CD4-positive, CD25-positive, alpha-beta regulatory T cell (primary cell): ENCODE results near the gene CYB5RL. TPM values are rescaled to one million over a fixed set of nuclear protein-coding genes. Genes with fewer than 3 reads are reported as not detected.
A peak's percentile ranks its signal among the peaks of the same experiment; 100 is the strongest.

Experiments
- ATAC-seq, 2 donors: fragments of 150-1000 bp; cut with Tn5 transposase; one replicate each; pipeline ENCODE4 v1.10.0; 2021; ENCODE audit warnings: low read depth in 2 of 2, moderate number of reproducible peaks in 2 of 2, moderate library complexity in 1 of 2
- DNase-seq, 3 donors: peaks; one replicate each; pipeline versions ENCODE4 v3.0.0 to v3.0.0-alpha.2; 2012 to 2022; ENCODE audit warnings: mixed read lengths in 1 of 3
- H3K27ac ChIP-seq: one replicate; pipeline ENCODE4 v1.7.0; 2013; ENCODE audit warnings: mild to moderate bottlenecking, low read length; ENCODE audit not compliant: insufficient read depth, poor library complexity, severe bottlenecking
- H3K27me3 ChIP-seq: one replicate; pipeline ENCODE4 v1.7.0; 2013; ENCODE audit warnings: low read length; ENCODE audit not compliant: control insufficient read depth, insufficient read depth
- H3K36me3 ChIP-seq: one replicate; pipeline ENCODE4 v1.7.0; 2013; ENCODE audit warnings: mild to moderate bottlenecking, low read length, moderate library complexity; ENCODE audit not compliant: control insufficient read depth, insufficient read depth
- H3K4me1 ChIP-seq: 2 replicates; pipeline ENCODE4 v1.7.0; 2013; ENCODE audit warnings: mild to moderate bottlenecking, low read length; ENCODE audit not compliant: insufficient read depth, control insufficient read depth, poor library complexity, severe bottlenecking
- H3K4me3 ChIP-seq: one replicate; pipeline ENCODE4 v1.7.0; 2013; ENCODE audit warnings: low read depth, mild to moderate bottlenecking, low read length, moderate library complexity
- H3K9me3 ChIP-seq, 2 experiments: 1 replicate in 1 of 2; 2 replicates in 1 of 2; pipeline ENCODE4 v1.7.0; 2013; ENCODE audit warnings: low read length in 2 of 2, mild to moderate bottlenecking in 1 of 2, moderate library complexity in 1 of 2; ENCODE audit not compliant: control insufficient read depth in 2 of 2
- H3K27ac Mint-ChIP-seq, 3 donors: one replicate each; pipeline ENCODE4 v1.8.0; 2020 to 2022; ENCODE audit warnings: mild to moderate bottlenecking in 3 of 3, mixed read lengths in 3 of 3, moderate library complexity in 2 of 3
- H3K27me3 Mint-ChIP-seq: one replicate; pipeline ENCODE4 v1.8.0; 2022; ENCODE audit warnings: mild to moderate bottlenecking, mixed read lengths
- H3K36me3 Mint-ChIP-seq: one replicate; pipeline ENCODE4 v1.8.0; 2020; ENCODE audit warnings: mixed read lengths
- H3K4me1 Mint-ChIP-seq, 4 donors: one replicate each; pipeline ENCODE4 v1.8.0; 2020 to 2022; ENCODE audit warnings: mixed read lengths in 4 of 4, mild to moderate bottlenecking in 1 of 4
- H3K4me3 Mint-ChIP-seq, 4 donors: one replicate each; pipeline ENCODE4 v1.8.0; 2020 to 2022; ENCODE audit warnings: mild to moderate bottlenecking in 4 of 4, mixed read lengths in 4 of 4, moderate library complexity in 3 of 4
- H3K9me3 Mint-ChIP-seq, 7 donors: one replicate each; pipeline ENCODE4 v1.8.0; 2020 to 2022; ENCODE audit warnings: mixed read lengths in 7 of 7, mild to moderate bottlenecking in 3 of 7, moderate library complexity in 2 of 7
- polyA plus RNA-seq, 4 donors: library from polyadenylated mRNA; unstranded; fragments of 300-500 nt; fragmentation: Illumina TruSeq; gene quantifications; one replicate each; pipeline ENCODE4 v1.2.3, GENCODE V29; 2021
- total RNA-seq: library from RNA; stranded (reverse); gene quantifications from one replicate; pipeline ENCODE4 v1.2.3, GENCODE V29; 2022

CYB5RL gene
- total and polyA plus RNA-seq, 5 donors from 2014 or later, result 1.1 to 4.8 (median 3.2) TPM

DNA sequence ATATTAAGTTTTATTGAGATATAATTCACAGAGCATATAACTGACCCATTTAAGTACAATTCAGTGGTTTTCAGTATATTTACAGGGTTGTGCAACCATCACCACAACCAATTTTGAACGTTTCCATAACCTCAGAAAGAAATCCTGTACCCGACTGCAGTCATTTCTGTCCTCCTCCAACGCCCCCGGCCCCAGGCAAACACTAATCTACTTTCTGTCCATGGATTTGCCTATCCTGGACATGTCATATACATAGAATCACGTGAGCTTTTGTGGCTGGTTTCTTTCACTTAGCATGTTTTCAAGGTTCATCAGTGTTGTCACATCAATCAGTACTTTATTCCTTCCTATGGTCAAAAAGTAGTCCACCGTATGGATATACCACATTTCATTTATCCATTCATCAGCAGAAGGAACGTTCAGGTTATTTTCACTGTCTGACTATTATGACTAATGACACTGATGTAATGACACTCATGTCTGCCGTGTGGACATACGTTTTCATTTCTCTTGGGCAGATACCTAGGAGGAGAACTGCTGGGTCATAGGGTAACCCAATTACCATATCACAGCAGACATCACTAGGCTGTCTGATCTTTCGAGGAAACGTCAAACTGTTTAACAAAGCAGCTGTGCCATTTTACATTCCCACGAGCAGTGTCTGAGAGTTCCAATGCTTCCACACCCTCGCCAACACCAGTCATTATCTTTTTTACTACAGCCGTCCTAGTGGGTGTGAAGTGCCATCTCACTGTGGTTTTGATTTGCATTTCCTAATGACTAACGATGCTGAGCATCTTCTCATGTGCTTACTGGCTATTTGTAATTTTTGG, 30.9 kb upstream of the CYB5RL start:
- peak; percentile 22 to 42 for ATAC-seq
- no peak overlapping the region for H3K4me3 Mint-ChIP-seq

DNA sequence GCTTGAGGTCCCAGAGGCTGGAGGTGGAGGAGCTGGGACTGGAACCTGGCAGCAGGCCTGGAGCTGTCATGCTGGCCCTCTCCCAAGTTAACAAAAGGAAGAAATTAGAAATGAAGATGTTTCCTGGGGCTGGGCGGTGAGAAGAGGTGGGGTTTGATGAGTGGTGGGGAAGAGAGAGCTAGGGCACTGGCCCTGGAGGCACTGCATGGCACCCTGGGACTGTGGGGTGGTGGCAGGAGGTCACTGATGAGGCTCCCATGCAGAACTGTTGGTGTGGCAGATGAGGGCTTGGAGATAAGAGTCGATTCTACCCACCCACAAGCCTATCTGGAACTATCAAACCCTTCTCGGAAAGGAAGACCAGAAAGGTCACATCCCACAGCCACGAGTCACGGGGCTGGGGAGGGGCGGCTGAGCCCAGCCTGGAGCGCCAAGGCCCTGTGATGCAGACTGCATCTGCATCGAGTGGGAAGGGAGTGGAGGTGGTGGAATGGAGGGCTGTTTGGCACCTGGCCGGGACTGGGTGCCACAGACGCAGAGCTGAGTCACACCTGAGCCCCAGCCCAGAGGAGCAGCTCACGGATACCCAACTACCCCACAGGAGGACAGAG, 29.6 kb upstream of the CYB5RL start:
- Mint-ChIP-seq H3K27ac (peak overlapping the region in 1 of 3 donors; percentile 80), H3K9me3 (no peaks in the 10 kb centered on the region), H3K4me1 (peaks cover 0 to 11% (median 11%) of the 10 kb centered on the region in 4 donors), H3K4me3 (peak overlapping the region in 1 of 4 donors; percentile 39), H3K27me3 (no peaks in the 10 kb centered on the region), H3K36me3 (peaks cover 8% of the 10 kb centered on the region)
- ATAC-seq, result peak; percentile 26 to 31
- Histone ChIP-seq H3K27me3 (no peaks in the 10 kb centered on the region), H3K27ac (no peak overlapping the region), H3K4me3 (no peak overlapping the region), H3K36me3 (peaks cover 2% of the 10 kb centered on the region), H3K4me1 (no peaks in the 10 kb centered on the region), H3K9me3 (no peaks in the 10 kb centered on the region)
- peak in 1 of 3 donors; percentile 66 for DNase-seq

More for the DNA sequence above, 30.9 kb upstream of the CYB5RL start:
- Mint-ChIP-seq H3K36me3 (peaks cover 9% of the 10 kb centered on the region), H3K27ac (peak overlapping the region in 2 of 3 donors; percentile 7 to 59), H3K4me1 (peaks cover 0 to 11% (median 11%) of the 10 kb centered on the region in 4 donors), H3K9me3 (no peaks in the 10 kb centered on the region), H3K27me3 (no peaks in the 10 kb centered on the region)
- Histone ChIP-seq H3K4me1 (no peaks in the 10 kb centered on the region), H3K27me3 (no peaks in the 10 kb centered on the region), H3K9me3 (no peaks in the 10 kb centered on the region), H3K4me3 (no peak overlapping the region), H3K27ac (no peak overlapping the region), H3K36me3 (no peaks in the 10 kb centered on the region)
- DNase-seq, result peak in 1 of 3 donors; percentile 45

DNA sequence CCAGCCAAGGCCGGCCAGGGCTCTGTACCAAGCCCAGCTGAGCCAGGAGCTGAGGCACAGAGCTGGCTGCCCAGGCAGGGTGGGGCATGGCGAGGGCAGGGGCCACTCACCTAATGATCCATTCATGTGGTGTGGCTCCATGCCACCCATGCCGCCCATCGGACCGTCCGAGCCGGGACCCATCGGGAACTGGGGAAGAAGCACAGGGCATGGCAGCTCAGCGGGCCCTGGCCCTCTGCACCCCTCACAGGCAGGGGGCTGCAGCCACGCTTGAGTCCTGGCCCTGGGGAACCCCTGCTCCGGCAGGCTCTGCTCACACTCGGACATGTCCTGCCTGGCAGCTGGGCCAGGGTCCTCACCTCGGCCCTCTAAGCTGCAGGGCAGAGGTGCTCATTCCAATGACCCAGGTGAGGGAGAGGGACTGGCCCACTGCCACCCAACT, 28.8 kb upstream of the CYB5RL start:
- H3K27ac ChIP-seq, result no peak overlapping the region
- ATAC-seq, result no peak
- H3K4me3 ChIP-seq, result no peak overlapping the region
- Mint-ChIP-seq H3K36me3 (peaks cover 12% of the 10 kb centered on the region), H3K27ac (no peak overlapping the region), H3K27me3 (no peaks in the 10 kb centered on the region), H3K4me3 (no peak overlapping the region), H3K4me1 (peaks cover 0 to 11% (median 11%) of the 10 kb centered on the region in 4 donors), H3K9me3 (no peaks in the 10 kb centered on the region)
- H3K9me3 ChIP-seq, result no peaks in the 10 kb centered on the region
- peaks cover 2% of the 10 kb centered on the region for H3K36me3 ChIP-seq
- no peak for DNase-seq
- H3K4me1 ChIP-seq, result no peaks in the 10 kb centered on the region
- H3K27me3 ChIP-seq, result no peaks in the 10 kb centered on the region

DNA sequence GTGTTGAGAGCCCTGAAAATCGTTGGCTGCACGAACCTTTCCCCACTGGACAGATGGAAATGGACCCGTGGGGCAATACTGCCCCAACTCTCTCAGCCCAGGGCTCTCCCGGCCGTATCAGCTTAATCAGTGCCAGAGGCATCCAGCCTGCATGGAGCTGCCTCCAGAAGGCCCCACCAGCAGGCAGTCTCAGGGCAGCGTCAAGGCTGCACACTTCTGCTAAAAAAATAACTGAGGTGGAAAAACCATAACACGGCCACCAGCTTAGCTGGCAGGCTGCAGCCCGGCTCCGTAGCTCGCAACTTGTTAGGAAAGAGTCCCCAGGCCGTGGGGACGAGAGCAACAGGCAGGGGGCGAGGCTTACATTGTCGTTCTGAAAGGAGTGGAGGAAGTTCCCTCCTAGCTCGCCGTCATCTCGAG, 28.1 kb upstream of the CYB5RL start:
- no peak overlapping the region for H3K4me3 Mint-ChIP-seq
- H3K4me3 ChIP-seq, result no peak overlapping the region
- ATAC-seq, result no peak
- H3K36me3 ChIP-seq, result peaks cover 2% of the 10 kb centered on the region
- no peaks in the 10 kb centered on the region for H3K9me3 Mint-ChIP-seq
- no peak for DNase-seq
- H3K9me3 ChIP-seq, result no peaks in the 10 kb centered on the region
- H3K27me3 ChIP-seq, result no peaks in the 10 kb centered on the region
- H3K4me1 ChIP-seq, result no peaks in the 10 kb centered on the region
- no peak overlapping the region for H3K27ac ChIP-seq
- peaks cover 0 to 11% (median 11%) of the 10 kb centered on the region in 4 donors for H3K4me1 Mint-ChIP-seq
- H3K27me3 Mint-ChIP-seq, result no peaks in the 10 kb centered on the region
- peaks cover 12% of the 10 kb centered on the region for H3K36me3 Mint-ChIP-seq
- H3K27ac Mint-ChIP-seq, result peak overlapping the region in 2 of 3 donors; percentile 20 to 49

DNA sequence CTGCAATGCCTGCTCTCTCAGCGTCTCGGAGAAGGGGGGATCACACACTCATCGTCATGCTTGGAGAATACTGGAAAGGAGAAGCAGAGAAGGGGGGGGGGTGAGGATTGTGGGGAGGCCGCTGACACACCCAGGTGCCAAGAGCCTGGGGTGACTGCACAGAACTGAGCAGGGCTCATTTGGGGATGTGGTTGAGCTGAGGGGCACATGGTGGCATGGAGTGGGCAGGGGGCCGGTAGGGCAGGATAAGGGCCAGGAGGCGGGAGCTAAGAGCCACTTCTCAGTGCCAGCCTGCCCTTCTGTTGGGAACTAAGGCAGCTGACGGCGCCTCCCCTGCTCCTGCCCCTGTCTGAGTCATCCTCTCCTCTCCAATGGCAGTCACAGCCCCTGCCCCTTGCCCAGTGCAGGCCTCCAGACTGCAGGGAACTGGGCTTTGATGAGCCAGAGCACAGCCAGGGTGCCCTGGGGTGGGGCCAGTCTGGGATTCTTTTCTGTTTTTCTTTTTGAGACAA, 27.3 kb upstream of the CYB5RL start:
- peaks cover 12% of the 10 kb centered on the region for H3K36me3 Mint-ChIP-seq
- DNase-seq (no peak), ATAC-seq (peak in 1 of 2 donors; percentile 22)
- H3K27me3 Mint-ChIP-seq, result no peaks in the 10 kb centered on the region
- peaks cover 0 to 17% (median 12%) of the 10 kb centered on the region in 4 donors for H3K4me1 Mint-ChIP-seq
- H3K9me3 ChIP-seq, result no peaks in the 10 kb centered on the region
- H3K4me1 ChIP-seq, result no peaks in the 10 kb centered on the region
- H3K27ac Mint-ChIP-seq, result peak overlapping the region in 1 of 3 donors; percentile 76
- H3K27me3 ChIP-seq, result no peaks in the 10 kb centered on the region
- no peak overlapping the region for H3K27ac ChIP-seq
- H3K4me3 Mint-ChIP-seq, result no peak overlapping the region
- no peak overlapping the region for H3K4me3 ChIP-seq
- H3K9me3 Mint-ChIP-seq, result no peaks in the 10 kb centered on the region
- peaks cover 2% of the 10 kb centered on the region for H3K36me3 ChIP-seq

DNA sequence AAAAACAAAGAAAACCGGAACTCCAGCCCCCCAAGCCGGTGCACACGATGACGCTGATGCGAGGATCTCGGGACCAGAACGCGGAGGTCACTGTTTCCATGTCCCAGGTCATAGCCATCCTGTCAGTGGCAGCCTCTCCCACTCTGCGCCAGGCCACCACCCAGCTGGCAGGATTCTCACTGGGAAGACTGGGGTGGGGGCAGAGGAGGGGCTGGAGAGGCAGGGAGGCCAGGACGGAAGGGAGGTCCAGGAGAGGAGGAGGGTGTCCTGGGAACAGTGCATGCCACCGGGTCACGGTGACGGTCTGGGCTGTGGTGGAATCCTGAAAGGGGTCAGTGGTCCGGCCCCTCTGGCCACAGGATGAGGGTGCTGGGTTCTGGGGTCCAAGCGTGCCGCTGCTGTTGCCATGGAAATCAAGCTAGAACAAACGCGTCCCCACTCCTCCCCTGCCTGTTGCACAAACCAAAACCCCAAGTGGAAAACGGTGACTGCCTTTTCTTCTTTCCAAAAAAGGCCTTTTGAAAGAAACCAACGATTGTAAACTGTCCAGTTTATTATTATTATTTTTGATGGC, 26.2 kb upstream of the CYB5RL start:
- no peak overlapping the region for H3K27ac ChIP-seq
- no peak overlapping the region for H3K4me3 ChIP-seq
- Mint-ChIP-seq H3K36me3 (peaks cover 16% of the 10 kb centered on the region), H3K27ac (no peak overlapping the region), H3K27me3 (no peaks in the 10 kb centered on the region), H3K4me1 (peaks cover 0 to 13% (median 8%) of the 10 kb centered on the region in 4 donors), H3K4me3 (no peak overlapping the region), H3K9me3 (no peaks in the 10 kb centered on the region)
- peaks cover 4% of the 10 kb centered on the region for H3K36me3 ChIP-seq
- no peaks in the 10 kb centered on the region for H3K9me3 ChIP-seq
- H3K27me3 ChIP-seq, result no peaks in the 10 kb centered on the region
- DNase-seq (no peak), ATAC-seq (no peak)
- no peaks in the 10 kb centered on the region for H3K4me1 ChIP-seq

DNA sequence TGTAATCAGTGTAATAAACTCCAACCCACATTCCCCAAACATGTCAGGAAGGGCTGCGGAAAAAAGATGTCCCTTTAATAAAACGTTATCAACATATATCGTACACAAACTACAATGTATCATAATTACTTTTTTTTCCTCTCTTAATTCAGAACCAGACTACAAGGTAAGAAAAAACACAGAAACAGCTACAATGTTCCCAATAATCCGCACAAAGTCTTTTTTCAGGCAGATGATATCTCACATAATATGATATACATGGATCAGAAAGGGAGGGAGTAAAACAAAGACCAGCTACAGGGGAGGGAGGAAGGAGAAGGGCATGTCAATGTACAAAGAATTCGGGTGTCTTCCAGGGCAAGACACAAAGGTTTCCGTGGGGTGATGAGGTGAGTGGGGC, 25.5 kb upstream of the CYB5RL start:
- Mint-ChIP-seq H3K4me3 (no peak overlapping the region), H3K27me3 (no peaks in the 10 kb centered on the region), H3K9me3 (no peaks in the 10 kb centered on the region), H3K4me1 (peaks cover 0 to 7% (median 4%) of the 10 kb centered on the region in 4 donors), H3K36me3 (peaks cover 16% of the 10 kb centered on the region), H3K27ac (peak overlapping the region in 2 of 3 donors; percentile 12 to 83)
- ATAC-seq (no peak), DNase-seq (no peak)
- H3K4me1 ChIP-seq, result no peaks in the 10 kb centered on the region
- no peaks in the 10 kb centered on the region for H3K9me3 ChIP-seq
- H3K27ac ChIP-seq, result no peak overlapping the region
- no peak overlapping the region for H3K4me3 ChIP-seq
- peaks cover 11% of the 10 kb centered on the region for H3K36me3 ChIP-seq
- no peaks in the 10 kb centered on the region for H3K27me3 ChIP-seq
